ENCODE measurements around the gene MRPL14. TPM values are rescaled to one million over a fixed set of nuclear protein-coding genes. Genes with fewer than 3 reads are reported as not detected.
"Not testable (repeated sequence)": the region's sequence is repeated elsewhere in the genome, so short reads cannot be mapped to it uniquely, and the experiment has no call there.

MRPL14 gene
- polyA plus RNA-seq, 3 donors, result 23.2 to 54.9 (median 30.0) TPM

DNA sequence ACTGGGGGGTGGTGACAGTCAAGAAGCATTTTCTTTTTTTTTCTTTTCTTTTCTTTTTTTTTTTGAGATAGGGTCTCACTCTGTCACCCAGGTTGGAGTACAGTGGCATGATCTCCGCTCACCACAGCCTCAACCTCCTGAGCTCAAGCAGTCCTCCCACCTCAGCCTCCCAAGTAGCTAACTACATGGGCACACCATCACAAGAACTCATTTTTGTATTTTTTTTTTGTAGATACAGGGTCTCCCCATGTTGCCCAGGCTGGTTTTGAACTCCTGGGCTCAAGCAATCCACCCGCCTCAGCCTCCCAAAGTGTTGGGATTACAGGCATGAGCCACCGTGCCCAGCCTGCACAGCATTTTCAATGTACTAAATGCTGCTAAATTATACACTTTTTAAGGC is 35.9 kb downstream of the MRPL14 start:
- 94 to 99% (median 96%) methylated on average over 3 of the region's 3 CpGs for WGBS, 3 donors

DNA sequence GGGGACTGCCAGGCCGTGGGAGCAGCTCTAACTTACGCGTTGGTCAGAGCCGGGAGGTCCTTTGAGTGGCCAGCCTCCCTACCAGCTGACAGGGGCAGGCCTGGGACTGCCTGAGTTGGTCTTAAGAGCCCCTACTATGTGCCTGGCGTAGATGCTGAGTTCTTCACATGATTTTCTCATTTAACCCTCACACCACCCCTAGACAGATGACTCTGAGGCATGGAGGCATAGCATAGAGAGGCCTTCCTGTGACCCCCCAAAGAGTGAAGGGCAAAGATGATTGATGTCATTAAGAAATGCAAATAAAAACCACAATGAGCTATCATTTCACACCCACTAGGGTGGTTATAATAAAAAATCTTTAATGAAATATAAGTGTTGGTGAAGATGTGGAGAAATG is 36.8 kb downstream of the MRPL14 start:
- 93 to 98% (median 93%) methylated on average over 5 of the region's 5 CpGs for WGBS, 3 donors
- no peak overlapping the region for H3K27ac ChIP-seq (ENCODE audit: low read depth, low read length)

More for the DNA sequence above, 35.9 kb downstream of the MRPL14 start:
- H3K27ac ChIP-seq (ENCODE audit: low read depth, low read length), result not testable (repeated sequence)

DNA sequence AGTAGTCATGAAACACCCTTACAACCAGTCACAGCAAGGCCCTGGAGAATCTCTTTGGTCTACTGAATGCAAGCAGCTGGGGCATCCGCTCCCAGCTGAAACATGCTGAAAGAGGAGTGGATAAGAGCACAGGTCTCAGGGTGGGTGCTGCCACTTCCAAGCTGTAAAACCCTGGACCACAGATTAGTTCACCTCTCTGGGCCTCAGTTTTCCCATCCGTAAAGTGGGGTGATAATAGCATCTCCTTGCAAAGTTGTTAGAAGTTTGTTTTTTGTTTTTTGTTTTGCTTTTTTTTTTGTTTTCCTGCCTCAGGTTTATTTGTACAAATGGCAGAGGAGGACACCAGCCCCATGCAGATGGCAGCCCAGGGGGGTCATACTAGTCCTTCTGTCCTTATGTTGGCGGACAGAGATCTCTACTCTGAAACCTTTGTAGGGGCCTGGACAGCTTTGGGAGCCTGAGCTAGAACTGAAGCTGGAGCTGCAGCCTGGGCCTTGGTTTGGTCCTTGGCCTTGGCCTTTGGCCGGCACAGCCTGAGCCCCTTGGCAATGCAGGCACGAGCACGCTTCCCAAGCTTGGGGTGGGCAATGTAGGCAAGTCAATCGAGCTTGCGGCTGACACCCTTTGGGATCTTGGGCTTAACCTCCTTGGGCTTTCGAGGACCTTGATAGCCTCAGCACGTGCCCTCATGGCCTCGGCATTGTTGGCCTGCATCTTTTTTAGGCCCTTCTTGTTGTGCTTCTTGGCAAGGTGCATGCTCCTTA is 38.2 kb downstream of the MRPL14 start:
- no peak overlapping the region for H3K27ac ChIP-seq (ENCODE audit: low read depth, low read length)
- WGBS, 3 donors, result 92 to 98% (median 96%) methylated on average over 11 of the region's 11 CpGs

DNA sequence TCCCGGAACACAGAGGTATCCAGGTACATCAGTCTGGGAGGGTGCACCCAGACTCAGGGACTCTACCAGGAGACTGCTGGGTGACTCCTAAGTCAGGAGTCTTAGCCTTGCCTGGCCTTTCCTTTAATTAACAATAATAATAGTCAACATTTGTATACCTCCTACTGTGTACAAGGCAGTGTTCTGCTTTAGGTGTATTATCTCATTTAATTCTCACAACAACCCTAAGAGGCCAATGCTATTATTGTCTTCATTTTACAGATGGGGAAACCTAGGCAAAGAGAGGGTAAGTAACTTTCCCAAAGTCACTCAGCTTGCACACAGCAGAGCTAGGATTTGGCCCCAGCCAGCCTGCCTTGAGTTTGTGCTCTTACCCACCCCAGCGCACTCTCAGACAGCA is 39.6 kb downstream of the MRPL14 start:
- no peak overlapping the region for H3K27ac ChIP-seq (ENCODE audit: low read depth, low read length)
- 89 to 98% (median 96%) methylated on average over 2 of the region's 2 CpGs for WGBS, 3 donors

DNA sequence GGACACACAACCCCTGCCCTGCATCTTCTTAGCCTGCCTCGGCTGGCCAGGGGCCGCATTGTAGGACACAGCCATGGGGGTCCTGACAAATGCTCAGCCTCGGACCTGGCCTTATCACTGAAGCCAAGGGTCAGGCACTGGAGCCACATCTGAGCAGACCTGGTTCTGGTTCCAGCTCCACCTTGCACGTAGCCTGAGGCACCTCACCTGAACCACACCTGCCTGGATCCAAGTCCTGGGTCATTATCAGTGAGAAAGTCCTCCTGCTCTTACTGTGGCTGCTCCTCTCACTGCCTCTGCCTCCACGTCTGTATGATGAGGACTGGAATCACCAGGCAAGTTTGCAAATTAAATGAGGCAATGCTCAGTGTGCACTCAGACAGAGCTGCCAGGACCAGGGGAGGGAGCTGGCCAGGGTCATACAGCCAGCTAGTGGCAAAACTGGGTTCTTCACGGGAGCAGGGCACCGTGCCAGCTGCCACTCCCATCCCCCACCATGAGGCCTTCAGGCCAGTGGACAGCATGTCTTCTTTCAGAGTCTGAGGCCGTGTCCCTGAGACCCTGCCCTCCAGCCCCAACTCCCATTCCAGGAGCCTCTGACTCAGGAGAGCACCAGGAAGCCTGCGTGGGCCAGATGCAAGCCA is 40.2 kb downstream of the MRPL14 start:
- H3K27ac ChIP-seq (ENCODE audit: low read depth, low read length), result no peak overlapping the region
- WGBS, 3 donors, result 40 to 67% (median 67%) methylated on average over 9 of the region's 9 CpGs

DNA sequence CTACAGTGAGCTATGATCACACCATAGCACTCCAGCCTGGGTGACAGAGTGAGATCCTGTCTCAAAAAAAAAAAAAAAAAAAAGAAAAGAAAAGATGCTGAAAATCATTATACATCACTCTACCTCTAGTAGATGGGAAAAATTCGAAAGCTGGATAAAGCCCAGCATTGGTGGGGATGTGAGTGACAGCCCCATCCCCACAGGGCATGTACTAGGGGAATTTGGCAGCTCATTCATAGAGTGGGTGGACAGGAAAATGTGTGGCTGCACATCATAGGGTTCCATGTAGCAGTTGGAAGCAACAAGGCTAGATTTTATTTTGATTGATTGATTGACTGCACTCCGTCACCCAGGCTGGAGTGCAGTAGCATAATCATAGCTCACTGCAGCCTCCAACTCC is 42.0 kb downstream of the MRPL14 start:
- WGBS, 3 donors, result 82 to 84% (median 83%) methylated on average over 2 of the region's 2 CpGs
- H3K27ac ChIP-seq (ENCODE audit: low read depth, low read length), result no peak overlapping the region

DNA sequence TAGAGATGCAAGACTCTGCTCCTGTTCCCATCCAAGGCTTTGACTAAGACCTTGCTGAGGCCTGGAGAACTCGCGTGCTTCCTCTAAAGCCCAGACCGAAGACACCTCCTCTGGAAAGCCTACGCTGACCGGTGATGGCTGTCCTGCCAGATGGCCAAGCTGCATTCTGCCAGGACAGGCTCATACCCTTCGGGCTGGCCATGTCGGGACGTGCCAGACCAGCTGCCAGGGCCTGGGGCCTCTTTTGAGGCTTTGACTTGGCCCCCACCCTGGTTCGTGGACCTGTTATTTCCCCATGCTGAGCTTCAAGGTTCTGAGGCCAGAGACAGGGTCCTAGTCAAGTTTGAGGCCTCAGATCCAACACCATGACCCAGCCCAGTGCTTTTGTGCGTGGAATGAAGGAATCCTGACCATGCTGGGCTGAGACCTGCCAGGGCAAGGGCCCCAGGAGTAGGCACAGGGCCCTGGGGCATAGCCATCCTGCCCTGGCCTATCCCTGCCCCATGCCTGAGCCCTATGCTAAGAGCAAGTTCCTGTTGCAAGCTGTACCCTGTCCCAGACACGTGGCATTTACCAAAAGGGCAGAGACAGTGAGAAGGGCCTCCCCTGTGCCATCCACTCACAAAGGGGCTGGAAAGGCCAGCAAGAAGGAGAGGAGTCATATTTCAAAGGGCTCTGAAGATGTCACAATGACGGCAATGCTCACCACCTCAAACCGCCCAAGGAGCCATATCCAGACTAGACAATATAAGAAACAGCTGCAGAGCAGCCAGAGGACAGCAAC is 42.8 kb downstream of the MRPL14 start:
- WGBS, 3 donors, result 89 to 93% (median 91%) methylated on average over 13 of the region's 13 CpGs
- H3K27ac ChIP-seq (ENCODE audit: low read depth, low read length), result no peak overlapping the region

DNA sequence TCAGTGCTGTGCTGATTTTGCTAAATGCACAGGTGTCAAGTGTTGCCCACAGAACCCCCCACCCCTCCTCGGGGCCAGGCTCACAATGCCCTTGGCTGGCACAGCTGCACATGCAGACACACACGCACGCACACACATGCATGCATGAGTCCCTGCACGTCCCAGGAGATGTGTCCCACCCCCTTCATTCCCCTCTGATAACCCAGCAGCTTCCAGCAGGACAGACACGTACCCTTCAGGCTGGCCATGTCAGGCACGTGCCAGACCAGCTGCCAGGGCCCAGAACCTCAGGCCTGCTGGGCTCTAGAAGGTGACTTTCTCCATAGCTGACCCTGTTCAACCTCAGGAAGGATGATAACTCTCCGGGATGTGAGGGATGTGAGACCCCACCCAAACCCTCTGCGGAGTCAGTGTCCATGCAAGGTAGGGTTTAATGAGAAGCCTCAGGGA is 44.4 kb downstream of the MRPL14 start:
- WGBS, 3 donors, result 85 to 87% (median 87%) methylated on average over 8 of the region's 8 CpGs
- H3K27ac ChIP-seq (ENCODE audit: low read depth, low read length), result no peak overlapping the region

DNA sequence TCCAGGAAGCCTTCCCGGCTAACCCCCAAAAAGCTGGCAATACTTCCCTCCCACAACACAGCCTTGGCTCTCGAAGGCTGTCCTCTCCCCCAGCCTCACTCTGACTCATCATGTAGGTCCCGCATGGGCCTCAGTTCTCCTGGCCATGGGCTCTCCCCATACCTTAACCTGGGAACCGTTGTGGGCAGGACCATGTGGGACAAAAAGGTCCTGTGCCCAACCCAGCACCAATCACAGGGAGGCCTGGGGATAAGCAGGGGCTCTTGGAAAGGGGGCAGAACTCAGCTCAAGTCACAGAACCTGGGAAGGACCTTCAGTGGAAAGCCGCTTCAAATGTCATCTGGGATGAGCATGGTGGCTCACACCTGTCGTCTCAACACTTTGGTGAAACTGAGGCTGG is 45.5 kb downstream of the MRPL14 start:
- no peak overlapping the region for H3K27ac ChIP-seq (ENCODE audit: low read depth, low read length)
- 83 to 87% (median 86%) methylated on average over 6 of the region's 6 CpGs for WGBS, 3 donors

DNA sequence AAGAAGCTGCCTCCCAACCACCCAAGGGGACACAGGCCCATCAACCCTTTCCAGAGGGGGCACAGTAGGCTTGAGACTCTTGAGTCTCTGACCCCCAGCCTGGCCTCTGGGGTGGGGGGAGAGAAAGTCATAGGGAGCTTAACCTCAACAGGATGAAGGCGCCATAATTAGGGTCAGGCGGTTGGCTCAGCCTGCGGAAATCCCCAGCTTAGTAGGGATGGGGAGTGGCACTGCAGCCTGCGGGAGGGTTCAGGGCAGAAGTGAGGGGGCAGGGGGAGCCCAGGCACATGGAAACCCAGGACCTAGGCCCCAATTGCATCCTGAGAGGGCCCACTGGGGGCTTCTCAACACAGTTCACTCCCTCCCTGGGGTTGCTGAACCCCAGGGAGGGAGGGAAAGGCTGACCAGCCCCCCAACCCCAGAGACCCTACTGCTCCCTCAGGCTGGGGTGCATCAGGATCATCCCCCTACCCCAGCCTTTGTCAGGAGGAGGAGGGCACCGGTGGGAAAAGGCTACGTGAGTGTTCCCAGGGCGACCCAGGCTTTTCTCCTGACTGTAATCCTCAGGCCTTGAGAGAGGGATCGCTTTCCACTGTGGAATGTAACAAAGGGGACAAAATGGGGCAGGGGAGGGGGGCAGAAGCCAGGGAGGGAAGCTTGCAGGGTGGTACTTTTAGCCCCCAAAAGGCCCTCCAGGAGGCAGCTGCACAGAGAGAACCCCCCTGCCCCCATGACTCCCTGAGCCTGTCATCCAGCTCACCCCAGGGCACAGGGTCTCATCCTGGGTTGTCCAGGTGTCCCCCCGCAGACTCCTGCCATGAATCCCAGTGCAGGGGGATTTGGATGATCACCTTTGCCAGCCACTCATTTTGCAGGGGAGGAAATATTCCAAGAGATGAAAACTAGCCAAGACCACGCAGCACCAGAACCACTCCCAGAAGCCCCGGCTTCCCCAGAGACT is 46.4 kb downstream of the MRPL14 start:
- 69 to 77% (median 76%) methylated on average over 11 of the region's 11 CpGs for WGBS, 3 donors
- H3K27ac ChIP-seq (ENCODE audit: low read depth, low read length), result no peak overlapping the region

DNA sequence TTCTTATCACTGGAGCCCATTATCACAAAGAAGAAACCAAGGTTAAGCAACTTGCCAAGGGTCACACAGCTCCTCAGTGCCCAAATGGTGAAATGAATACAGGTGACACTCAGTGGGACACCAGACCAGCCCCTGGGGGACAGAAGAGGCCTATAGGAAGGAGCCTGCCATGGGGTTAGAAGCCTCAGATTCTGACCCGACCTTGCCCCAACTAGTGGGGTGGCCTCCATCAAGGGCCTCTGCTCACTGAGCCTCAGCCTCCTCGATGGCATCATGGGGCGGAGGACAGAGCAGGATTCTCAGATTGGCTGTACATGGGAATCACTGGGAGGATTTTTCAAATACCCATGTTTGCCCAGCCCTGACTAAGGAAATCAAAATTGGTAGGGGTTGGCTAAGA is 47.6 kb downstream of the MRPL14 start:
- H3K27ac ChIP-seq (ENCODE audit: low read depth, low read length), result no peak overlapping the region
- 74 to 88% (median 75%) methylated on average over 3 of the region's 3 CpGs for WGBS, 3 donors

DNA sequence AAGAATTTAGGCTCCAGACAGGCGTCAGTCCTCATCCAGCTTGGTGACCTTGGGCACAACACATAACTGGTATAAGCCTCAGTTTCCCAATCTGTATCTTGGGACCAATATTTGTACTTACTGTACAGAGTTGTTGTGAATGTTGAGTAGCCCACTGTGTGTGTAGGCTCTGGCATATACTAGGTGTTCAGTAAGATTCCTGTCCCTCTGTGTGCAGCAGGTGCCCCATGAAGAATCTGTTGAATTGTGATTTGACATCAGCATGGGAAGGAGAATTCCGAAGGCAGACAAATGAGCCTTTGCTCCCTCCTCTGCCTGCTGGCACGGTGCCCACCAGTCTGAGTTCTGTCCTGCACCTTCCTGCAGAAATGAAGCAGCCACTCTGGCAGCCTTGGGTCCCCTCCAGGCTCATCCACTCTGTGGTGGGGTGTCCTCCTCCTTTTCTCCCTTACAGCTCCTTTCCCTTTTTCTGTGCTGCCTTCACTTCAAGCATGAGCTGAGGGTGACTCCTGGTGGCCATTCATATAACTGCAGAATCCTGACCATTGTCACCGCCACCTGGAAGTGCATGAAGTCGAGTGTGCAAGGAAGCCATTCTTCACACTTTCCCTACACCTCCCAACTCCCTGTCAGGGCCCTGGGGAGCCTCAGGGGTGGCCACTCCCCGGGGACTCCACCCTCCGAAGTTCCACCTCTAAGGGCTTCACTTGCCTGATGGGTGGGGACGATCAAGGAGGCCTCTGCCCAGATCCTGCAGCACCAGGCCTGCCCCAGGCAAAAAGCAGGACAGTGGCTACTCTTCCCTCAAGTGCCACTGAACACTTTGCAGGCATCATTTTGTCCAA is 48.2 kb downstream of the MRPL14 start:
- H3K27ac ChIP-seq (ENCODE audit: low read depth, low read length), result no peak overlapping the region
- WGBS, 3 donors, result 16 to 24% (median 23%) methylated on average over 8 of the region's 8 CpGs

DNA sequence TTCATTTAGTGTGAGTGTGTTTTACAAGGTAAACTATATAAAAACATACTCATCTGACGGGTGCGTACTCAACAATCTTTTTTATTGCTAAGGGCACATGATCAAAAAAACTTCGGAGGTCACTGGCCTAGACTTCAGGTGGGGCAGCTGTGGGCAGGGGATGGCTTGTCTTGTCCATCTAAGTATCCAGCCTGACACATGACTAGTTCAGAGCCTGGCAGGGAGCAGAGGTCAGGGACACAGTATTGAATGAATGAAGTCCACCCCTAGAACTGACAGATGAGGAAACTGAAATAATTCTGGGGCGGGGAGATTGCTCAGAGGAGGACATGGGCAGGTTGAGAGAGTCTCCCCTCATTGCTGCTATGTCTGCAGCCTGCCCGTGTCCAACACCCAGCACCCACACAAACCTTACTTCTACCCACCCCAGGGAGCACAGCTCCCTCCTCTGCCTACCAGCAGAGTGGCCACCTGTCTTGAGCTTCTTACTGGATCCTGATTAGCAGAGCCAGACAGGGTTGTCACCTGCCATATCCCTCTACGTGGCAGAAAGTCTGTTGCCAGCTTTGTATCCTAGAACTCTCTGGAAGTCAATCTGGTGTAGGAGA is 48.9 kb downstream of the MRPL14 start:
- 89 to 96% (median 92%) methylated on average over 6 of the region's 6 CpGs for WGBS, 3 donors
- H3K27ac ChIP-seq (ENCODE audit: low read depth, low read length), result no peak overlapping the region

DNA sequence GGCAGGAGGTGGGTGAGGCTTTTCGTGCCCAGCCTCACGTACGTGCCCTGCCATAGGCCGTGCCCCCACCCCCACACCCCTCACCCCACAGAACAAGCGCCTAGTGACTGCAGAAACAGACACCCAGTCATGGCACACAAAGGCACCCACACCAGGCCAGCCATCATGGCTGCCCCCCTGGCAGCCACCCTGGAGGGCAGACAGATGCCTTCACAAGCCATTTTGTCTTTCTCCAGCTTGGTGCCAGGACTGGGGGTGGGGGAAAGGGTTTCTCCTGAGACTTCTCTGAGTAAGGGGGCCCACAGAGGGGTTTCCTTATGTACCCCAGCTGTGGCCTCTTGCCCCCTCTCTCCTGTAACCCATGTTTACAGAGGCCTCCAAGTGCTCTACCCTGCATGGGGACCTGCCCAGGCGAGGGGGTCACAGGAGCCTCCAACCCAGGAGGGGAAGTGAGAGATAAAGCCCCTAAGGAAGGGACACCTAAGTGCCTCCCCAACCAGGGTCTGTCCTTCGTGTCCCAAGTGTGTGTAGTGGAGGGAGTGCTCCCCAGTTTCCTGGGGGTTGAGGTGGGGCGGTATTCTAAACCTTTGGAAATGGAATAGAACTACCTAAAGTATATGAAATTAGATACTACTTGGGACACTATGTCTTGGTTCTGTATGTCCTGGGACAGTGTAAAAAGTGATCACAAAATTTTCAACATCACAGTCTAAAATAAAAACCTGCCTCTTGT is 49.9 kb downstream of the MRPL14 start:
- no peak overlapping the region for H3K27ac ChIP-seq (ENCODE audit: low read depth, low read length)
- WGBS, 3 donors, result 78 to 85% (median 82%) methylated on average over 8 of the region's 8 CpGs

DNA sequence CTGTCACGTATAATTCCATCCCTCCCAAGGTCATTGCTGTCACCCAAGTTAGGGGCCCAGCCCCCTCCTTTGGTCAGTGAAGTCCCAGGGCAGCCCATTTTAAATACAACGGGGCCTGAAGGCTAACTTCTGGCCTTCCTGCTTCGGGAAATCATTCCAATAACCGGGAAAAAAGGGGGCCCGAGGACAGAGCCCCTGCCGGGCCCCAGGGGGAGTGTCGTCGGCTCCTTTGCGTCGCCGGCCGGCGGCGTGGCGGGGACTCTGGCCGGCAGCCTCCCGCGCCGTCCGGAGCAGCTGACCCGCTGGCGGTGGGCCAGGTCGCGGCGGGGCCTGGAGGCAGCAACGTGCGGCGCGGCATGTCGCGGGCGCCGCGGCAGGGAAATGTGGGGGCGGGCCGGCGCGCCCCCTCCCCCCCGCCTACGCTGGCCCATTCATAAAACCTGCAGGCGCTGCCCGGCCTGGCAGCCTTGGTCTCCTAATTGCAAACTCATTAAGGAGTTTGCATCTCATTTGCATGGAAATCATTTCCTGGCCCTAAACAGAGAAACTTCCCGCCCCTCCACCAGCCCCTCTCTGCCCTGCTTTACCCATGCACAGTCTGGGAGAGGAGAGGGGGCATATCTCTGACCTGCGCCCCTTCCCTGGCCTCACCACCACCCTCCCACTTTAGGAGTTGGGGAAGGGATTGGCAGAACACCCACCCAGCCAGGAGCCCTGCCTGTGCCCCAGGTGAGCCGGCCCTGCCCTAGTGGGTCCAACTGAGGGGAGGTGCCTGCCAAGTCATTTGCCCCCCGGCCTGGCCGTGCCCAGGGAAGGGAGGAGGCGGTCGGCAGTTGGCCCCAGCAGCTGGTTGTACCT is 50.7 kb downstream of the MRPL14 start:
- H3K27ac ChIP-seq (ENCODE audit: low read depth, low read length), result no peak overlapping the region
- 7 to 17% (median 10%) methylated on average over 38 to 49 of the region's 49 CpGs for WGBS, 3 donors

Data from adipose tissue (tissue), 3 donors.